ENCODE measurements around the gene MGAT3. TPM values are rescaled to one million over a fixed set of nuclear protein-coding genes. Genes with fewer than 3 reads are reported as not detected.

MGAT3 gene
- total and polyA plus RNA-seq, 2 donors from 2014 or later: 2.7 to 5.4 TPM

GRCh38 chr22:39502109-39502788 lies 45.4 kb downstream of the MGAT3 start, which contains the start of gene MIEF1:
MIEF1 (plus strand) TSS chr22:39502290; CDS start chr22:39511295, 9,005 bp downstream.
- intact Hi-C loops (cut with DNase I): no loop called here
- H3K27ac ChIP-seq (ENCODE audit: low read depth in 2 of 2, low read length in 2 of 2): peak within 1 kb of the TSS; percentile 87 to 92
- peak; percentile 98 to 99 (median 99) for DNase-seq

GRCh38 chr22:39502789-39503409 lies 46.1 kb downstream of the MGAT3 start:
- Histone ChIP-seq H3K9me3 (ENCODE audit: control insufficient read depth in 2 of 3, insufficient read depth in 1 of 3, low read length in 3 of 3) (no peaks in the 10 kb centered on the region), H3K4me1 (ENCODE audit: control insufficient read depth in 2 of 3, insufficient read depth in 2 of 3, low read depth in 1 of 3, low read length in 3 of 3) (peaks cover 0 to 23% (median 20%) of the 10 kb centered on the region in 3 donors), H3K9ac (ENCODE audit: low read length in 3 of 3) (peak overlapping the region; percentile 71 to 81 (median 72)), H3K4me3 (ENCODE audit: low read length in 3 of 3) (peak overlapping the region; percentile 77 to 92 (median 83)), H3K36me3 (ENCODE audit: control insufficient read depth in 2 of 3, insufficient read depth in 3 of 3, low read length in 3 of 3) (peaks cover 10 to 24% (median 21%) of the 10 kb centered on the region in 3 donors), H3K27ac (ENCODE audit: low read depth in 2 of 2, low read length in 2 of 2) (peak overlapping the region; percentile 49 to 71), H3K27me3 (ENCODE audit: control insufficient read depth, insufficient read depth, low read length) (no peaks in the 10 kb centered on the region)
- peak in 1 of 5 donors; percentile 63 for DNase-seq
- intact Hi-C loops (cut with DNase I): no loop called here
- TF ChIP-seq CTCF (IDR thresholded peaks at IDR 0.05; ENCODE audit: borderline replicate concordance, extremely low read depth, insufficient read depth): no peak
- FAIRE-seq: no peak

More at GRCh38 chr22:39502109-39502788, 45.4 kb downstream of the MGAT3 start, which contains the start of gene MIEF1:
- peak within 1 kb of the TSS; percentile 71 to 89 (median 81) for H3K9ac ChIP-seq (ENCODE audit: low read length in 3 of 3)
- H3K4me3 ChIP-seq (ENCODE audit: low read length in 3 of 3): peak within 1 kb of the TSS; percentile 77 to 92 (median 83)
- no peaks in the 10 kb centered on the region for H3K9me3 ChIP-seq (ENCODE audit: control insufficient read depth in 2 of 3, insufficient read depth in 1 of 3, low read length in 3 of 3)
- peaks cover 10 to 24% (median 19%) of the 10 kb centered on the region in 3 donors for H3K36me3 ChIP-seq (ENCODE audit: control insufficient read depth in 2 of 3, insufficient read depth in 3 of 3, low read length in 3 of 3)
- peak; percentile 53 for FAIRE-seq
- no peaks in the 10 kb centered on the region for H3K27me3 ChIP-seq (ENCODE audit: control insufficient read depth, insufficient read depth, low read length)
- TF ChIP-seq CTCF (IDR thresholded peaks at IDR 0.05; ENCODE audit: borderline replicate concordance, extremely low read depth, insufficient read depth): no peak
- peaks cover 0 to 23% (median 20%) of the 10 kb centered on the region in 3 donors for H3K4me1 ChIP-seq (ENCODE audit: control insufficient read depth in 2 of 3, insufficient read depth in 2 of 3, low read depth in 1 of 3, low read length in 3 of 3)

- H3K4me1 ChIP-seq (ENCODE audit: control insufficient read depth in 2 of 3, insufficient read depth in 2 of 3, low read depth in 1 of 3, low read length in 3 of 3): peaks cover 0 to 23% (median 20%) of the 10 kb centered on the region in 3 donors
- peak overlapping the region; percentile 26 to 92 (median 77) for H3K4me3 ChIP-seq (ENCODE audit: low read length in 3 of 3)
- no peak overlapping the region for H3K27ac ChIP-seq (ENCODE audit: low read depth in 2 of 2, low read length in 2 of 2)
- FAIRE-seq (no peak), DNase-seq (peak in 1 of 5 donors; percentile 20)
- no peaks in the 10 kb centered on the region for H3K27me3 ChIP-seq (ENCODE audit: control insufficient read depth, insufficient read depth, low read length)
- intact Hi-C loops (cut with DNase I): no loop called here
- no peak for TF ChIP-seq CTCF (IDR thresholded peaks at IDR 0.05; ENCODE audit: borderline replicate concordance, extremely low read depth, insufficient read depth)
- H3K9me3 ChIP-seq (ENCODE audit: control insufficient read depth in 2 of 3, insufficient read depth in 1 of 3, low read length in 3 of 3): no peaks in the 10 kb centered on the region
- H3K36me3 ChIP-seq (ENCODE audit: control insufficient read depth in 2 of 3, insufficient read depth in 3 of 3, low read length in 3 of 3): peaks cover 10 to 27% (median 27%) of the 10 kb centered on the region in 3 donors
- H3K9ac ChIP-seq (ENCODE audit: low read length in 3 of 3): peak overlapping the region in 2 of 3 donors; percentile 71 to 72
These were observed 46.8 kb downstream of the MGAT3 start for GRCh38 chr22:39503630-39504029.

Measured in kidney (tissue), 14 donors.